Smooth muscle cell of the pulmonary artery (primary cell): ENCODE data around the gene TRIM13. TPM values are rescaled to one million over a fixed set of nuclear protein-coding genes. Genes with fewer than 3 reads are reported as not detected.

Experiments used
- total RNA-seq: library from RNA; depleted of rRNA; stranded (reverse); fragments of >200 nt; gene quantifications from 2 replicates; pipeline ENCODE4 v1.2.3, GENCODE V29; 2014

The TRIM13 gene, protein sequence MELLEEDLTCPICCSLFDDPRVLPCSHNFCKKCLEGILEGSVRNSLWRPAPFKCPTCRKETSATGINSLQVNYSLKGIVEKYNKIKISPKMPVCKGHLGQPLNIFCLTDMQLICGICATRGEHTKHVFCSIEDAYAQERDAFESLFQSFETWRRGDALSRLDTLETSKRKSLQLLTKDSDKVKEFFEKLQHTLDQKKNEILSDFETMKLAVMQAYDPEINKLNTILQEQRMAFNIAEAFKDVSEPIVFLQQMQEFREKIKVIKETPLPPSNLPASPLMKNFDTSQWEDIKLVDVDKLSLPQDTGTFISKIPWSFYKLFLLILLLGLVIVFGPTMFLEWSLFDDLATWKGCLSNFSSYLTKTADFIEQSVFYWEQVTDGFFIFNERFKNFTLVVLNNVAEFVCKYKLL
- 17.7 and 21.3 TPM in 2 replicates for total RNA-seq

DNA sequence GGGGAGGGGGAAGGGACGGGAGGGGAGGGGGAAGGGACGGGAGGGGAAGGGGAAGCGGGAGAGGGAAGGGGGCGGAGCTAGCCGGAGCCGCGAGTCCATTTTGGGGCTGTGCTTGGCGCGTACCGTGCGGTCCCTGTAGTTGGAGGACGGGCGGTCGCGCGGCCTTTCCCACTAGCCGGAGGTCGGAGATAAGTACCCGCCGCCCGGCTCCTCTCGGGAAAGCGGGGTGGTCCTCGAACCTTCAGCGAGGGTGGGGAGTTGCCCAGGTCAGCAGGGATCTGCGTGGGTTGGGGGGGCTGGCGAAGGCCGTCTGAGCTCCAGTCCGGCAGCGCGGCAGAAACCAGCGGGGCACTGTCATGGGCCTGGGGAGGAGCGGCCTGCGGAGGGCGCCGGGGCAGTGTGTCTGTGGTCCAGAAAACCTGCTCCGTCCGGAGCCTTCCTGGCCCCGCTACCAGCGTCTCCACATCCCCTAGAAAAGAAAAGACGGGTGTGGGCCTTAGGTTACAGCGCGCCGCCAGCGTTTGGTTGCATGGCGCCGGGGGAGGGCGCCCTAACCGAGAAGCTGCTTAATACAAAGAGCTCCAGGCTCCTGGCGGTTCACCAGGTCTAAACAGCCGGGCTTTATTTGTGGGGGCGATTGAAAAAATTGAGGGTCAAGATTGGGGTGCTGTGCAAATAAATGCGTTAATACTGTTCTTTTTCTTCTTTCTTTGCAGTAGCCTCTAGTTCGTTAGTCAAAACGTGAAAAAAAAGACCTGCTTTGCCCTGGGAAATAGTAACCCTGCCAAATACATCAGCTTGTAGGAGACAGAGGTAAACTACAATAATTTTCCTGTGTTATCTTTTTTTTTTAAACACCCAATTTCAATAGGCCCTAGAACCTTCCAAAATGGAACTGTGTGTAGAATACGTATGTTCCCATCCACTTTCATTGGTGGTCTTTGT, at the start of gene TRIM13:
Gene TRIM13 (plus strand): TSS at position 92 of the 945 bp plus-strand sequence. CDS start 14,899 bp downstream, outside the sequence.

DNA sequence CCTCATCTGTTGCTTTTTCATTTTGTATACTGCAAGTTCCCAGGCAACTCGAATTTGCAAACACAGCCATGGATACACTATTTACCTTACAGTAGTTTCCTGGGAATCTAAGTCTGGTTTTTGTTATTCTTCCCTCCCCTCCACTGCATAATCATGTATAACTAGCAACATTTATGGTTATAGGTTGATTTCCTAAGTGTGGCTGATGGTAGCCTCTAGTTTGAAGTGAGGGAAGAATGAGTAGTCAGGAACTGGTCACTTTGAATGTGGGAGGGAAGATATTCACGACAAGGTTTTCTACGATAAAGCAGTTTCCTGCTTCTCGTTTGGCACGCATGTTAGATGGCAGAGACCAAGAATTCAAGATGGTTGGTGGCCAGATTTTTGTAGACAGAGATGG, 18.4 kb downstream of the TRIM13 start, which contains the start of gene KCNRG:
Gene KCNRG (plus strand): TSS at position 187 of the 400 bp plus-strand sequence. CDS start 50 bp downstream, at position 237.

Other genes starting within 250 kb of the TRIM13 start
- gene KPNA3, start 204.4 kb upstream of the TRIM13 start, total RNA-seq, result 45.2 and 55.4 TPM in 2 replicates
- gene SPRYD7, start 60.7 kb upstream of the TRIM13 start, total RNA-seq, result 6.4 and 8.9 TPM in 2 replicates
- 5.1 TPM in 2 replicates for gene KCNRG, start 18.4 kb downstream of the TRIM13 start, total RNA-seq